H9 (cell line): ENCODE measurements around the gene TARBP1. TPM values are rescaled to one million over a fixed set of nuclear protein-coding genes. Genes with fewer than 3 reads are reported as not detected.

Experiments
- DNase-seq: peaks from one replicate; pipeline ENCODE4 v3.0.0-alpha.2; 2017
- H2AFZ ChIP-seq: one replicate; pipeline ENCODE4 v1.6.1; 2013; ENCODE audit warnings: mild to moderate bottlenecking, low read length, control low read depth, moderate library complexity
- H2AK5ac ChIP-seq: 2 replicates; pipeline ENCODE4 v1.6.1; 2013; ENCODE audit warnings: low read length, control low read depth, mixed read lengths; ENCODE audit not compliant: insufficient read length
- H2BK120ac ChIP-seq: one replicate; pipeline ENCODE4 v1.6.1; 2013; ENCODE audit warnings: low read depth, mild to moderate bottlenecking, low read length, control low read depth, inconsistent platforms; ENCODE audit not compliant: poor library complexity, severe bottlenecking
- H2BK12ac ChIP-seq: 2 replicates; pipeline ENCODE4 v1.6.1; 2013; ENCODE audit warnings: low read length, control low read depth, mixed read lengths, low read depth; ENCODE audit not compliant: insufficient read length
- H2BK15ac ChIP-seq: 2 replicates; pipeline ENCODE4 v1.6.1; 2013; ENCODE audit warnings: low read depth, low read length, control low read depth
- H2BK20ac ChIP-seq: one replicate; pipeline ENCODE4 v1.6.1; 2013; ENCODE audit warnings: low read depth, mild to moderate bottlenecking, low read length, control low read depth, inconsistent platforms; ENCODE audit not compliant: poor library complexity, severe bottlenecking
- H2BK5ac ChIP-seq: 2 replicates; pipeline ENCODE4 v1.6.1; 2013; ENCODE audit warnings: low read length, control low read depth, mixed read lengths; ENCODE audit not compliant: insufficient read length
- H3K14ac ChIP-seq: 2 replicates; pipeline ENCODE4 v1.6.1; 2013; ENCODE audit warnings: low read length, control low read depth; ENCODE audit not compliant: insufficient read depth
- H3K18ac ChIP-seq: 2 replicates; pipeline ENCODE4 v1.6.1; 2013; ENCODE audit warnings: low read depth, mild to moderate bottlenecking, mixed read lengths, low read length, control low read depth; ENCODE audit not compliant: insufficient read length
- H3K23ac ChIP-seq: 2 replicates; pipeline ENCODE4 v1.6.1; 2013; ENCODE audit warnings: low read length, control low read depth, mixed read lengths, low read depth; ENCODE audit not compliant: insufficient read length
- H3K23me2 ChIP-seq: 2 replicates; pipeline ENCODE4 v1.6.1; 2013; ENCODE audit warnings: low read depth, mild to moderate bottlenecking, mixed read lengths, low read length, control low read depth; ENCODE audit not compliant: insufficient read length, poor library complexity, severe bottlenecking
- H3K27ac ChIP-seq: 2 replicates; pipeline ENCODE4 v1.5.1; 2013; ENCODE audit warnings: low read length, control low read depth, mixed read lengths, low read depth; ENCODE audit not compliant: insufficient read length
- H3K27me3 ChIP-seq: 2 replicates; pipeline ENCODE4 v1.6.1; 2013; ENCODE audit warnings: low read length, control low read depth, inconsistent platforms; ENCODE audit not compliant: insufficient read depth
- H3K4ac ChIP-seq: 2 replicates; pipeline ENCODE4 v1.6.1; 2013; ENCODE audit warnings: low read depth, mild to moderate bottlenecking, control low read depth, inconsistent platforms, low read length, moderate library complexity
- H3K4me1 ChIP-seq: 2 replicates; pipeline ENCODE4 v1.6.1; 2013; ENCODE audit warnings: low read length, control low read depth, inconsistent platforms; ENCODE audit not compliant: insufficient read depth
- H3K4me2 ChIP-seq: 2 replicates; pipeline ENCODE4 v1.6.1; 2013; ENCODE audit warnings: low read length, control low read depth, mixed read lengths; ENCODE audit not compliant: insufficient read length, insufficient read depth
- H3K56ac ChIP-seq: 2 replicates; pipeline ENCODE4 v1.6.1; 2013; ENCODE audit warnings: low read depth, mild to moderate bottlenecking, mixed read lengths, low read length, control low read depth; ENCODE audit not compliant: insufficient read length
- H3K79me1 ChIP-seq: 2 replicates; pipeline ENCODE4 v1.6.1; 2013; ENCODE audit warnings: low read depth, mild to moderate bottlenecking, moderate library complexity, low read length, control low read depth, inconsistent platforms; ENCODE audit not compliant: insufficient read depth, poor library complexity, severe bottlenecking
- H3K79me2 ChIP-seq: 2 replicates; pipeline ENCODE4 v1.6.1; 2013; ENCODE audit warnings: low read length, control low read depth, inconsistent platforms; ENCODE audit not compliant: insufficient read depth
- H3K9ac ChIP-seq: 2 replicates; pipeline ENCODE4 v1.6.1; 2013; ENCODE audit warnings: low read length, control low read depth, mixed read lengths; ENCODE audit not compliant: insufficient read length; ENCODE audit errors: extremely low read depth
- H3K9me3 ChIP-seq: one replicate; pipeline ENCODE4 v1.6.1; 2013; ENCODE audit warnings: low read depth, low read length, inconsistent platforms; ENCODE audit not compliant: control insufficient read depth
- H3T11ph ChIP-seq: one replicate; pipeline ENCODE4 v1.6.1; 2013; ENCODE audit warnings: mild to moderate bottlenecking, low read length, control low read depth, inconsistent platforms
- H4K20me1 ChIP-seq: one replicate; pipeline ENCODE4 v1.6.1; 2013; ENCODE audit not compliant: control insufficient read depth, insufficient read length, insufficient read depth
- H4K5ac ChIP-seq: 2 replicates; pipeline ENCODE4 v1.6.1; 2013; ENCODE audit warnings: low read depth, mild to moderate bottlenecking, mixed read lengths, low read length, control low read depth; ENCODE audit not compliant: insufficient read length
- H4K8ac ChIP-seq: replicated peaks from 2 replicates; pipeline ENCODE4 v1.6.1; 2013; ENCODE audit warnings: low read length, control low read depth, mixed read lengths, low read depth; ENCODE audit not compliant: insufficient read length
- H4K91ac ChIP-seq: 2 replicates; pipeline ENCODE4 v1.6.1; 2013; ENCODE audit warnings: low read depth, mild to moderate bottlenecking, moderate library complexity, mixed read lengths, low read length, control low read depth; ENCODE audit not compliant: insufficient read length
- H3K27ac Mint-ChIP-seq, 3 experiments: 2 replicates in 2 of 3; 3 replicates in 1 of 3; pipeline ENCODE4 v1.8.0; 2020 to 2021; ENCODE audit warnings: mixed read lengths in 3 of 3, mild to moderate bottlenecking in 1 of 3, moderate library complexity in 1 of 3
- H3K27me3 Mint-ChIP-seq: 2 replicates; pipeline ENCODE4 v1.8.0; 2021; ENCODE audit warnings: low read depth, mild to moderate bottlenecking, moderate library complexity, mixed read lengths
- H3K36me3 Mint-ChIP-seq, 3 experiments: 2 replicates in 2 of 3; 3 replicates in 1 of 3; pipeline ENCODE4 v1.8.0; 2020 to 2021; ENCODE audit warnings: low read depth in 3 of 3, mixed read lengths in 3 of 3; ENCODE audit not compliant: insufficient read depth in 1 of 3
- H3K4me1 Mint-ChIP-seq, 2 experiments: 2 replicates each; pipeline ENCODE4 v1.8.0; 2020; ENCODE audit warnings: mixed read lengths in 2 of 2
- H3K4me3 Mint-ChIP-seq, 2 experiments: 2 replicates in 1 of 2; 3 replicates in 1 of 2; pipeline ENCODE4 v1.8.0; 2020 to 2021; ENCODE audit warnings: mild to moderate bottlenecking in 2 of 2, mixed read lengths in 2 of 2, moderate library complexity in 1 of 2
- H3K9me3 Mint-ChIP-seq, 2 experiments: 2 replicates in 1 of 2; 3 replicates in 1 of 2; pipeline ENCODE4 v1.8.0; 2020; ENCODE audit warnings: mild to moderate bottlenecking in 2 of 2, mixed read lengths in 2 of 2, moderate library complexity in 1 of 2
- CTCF ChIP-seq: fragments of 200-600 bp; sonication (generic); conservative IDR thresholded peaks from 3 replicates; pipeline ENCODE4 v1.8.0; 2021; ENCODE audit warnings: antibody characterized with exemption, mild to moderate bottlenecking
- WGBS: extraction: QIAGEN DNeasy Blood & Tissue Kit; methylation state at CpG from one replicate; pipeline ENCODE4 v1.1.7; 2013; ENCODE audit warnings: missing lambda C conversion rate, low lambda C conversion rate, mixed read lengths; ENCODE audit not compliant: insufficient read length; ENCODE audit errors: extremely low coverage; 5-methylcytosine and 5-hydroxymethylcytosine counted together
- total RNA-seq: library from RNA; stranded (reverse); gene quantifications from 2 replicates; pipeline ENCODE4 v1.2.1, GENCODE V29; 2021

The TARBP1 gene
- total RNA-seq, 1 experiment from 2014 or later = 20.2 TPM

DNA sequence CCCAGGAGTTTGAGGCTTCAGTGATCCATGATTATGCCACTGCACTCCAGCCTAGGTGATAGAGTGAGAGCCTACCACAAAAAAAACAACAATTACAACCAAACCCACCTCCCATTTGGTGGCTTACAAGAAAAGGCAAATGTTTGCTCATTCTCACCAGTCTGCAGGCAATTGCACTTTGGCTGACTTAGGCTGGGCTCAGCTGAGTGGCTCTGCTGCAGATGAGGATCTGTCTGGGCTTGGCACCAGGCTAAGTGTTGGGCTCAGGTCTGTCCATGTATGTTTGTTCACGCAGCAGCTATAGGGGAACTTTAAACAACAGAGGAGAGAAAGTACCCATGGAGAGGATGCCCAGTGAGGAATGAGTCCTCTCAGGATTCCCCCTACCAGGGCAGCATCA, 133.7 kb downstream of the TARBP1 start:
- TF ChIP-seq CTCF = no peak
- Mint-ChIP-seq H3K9me3 (peaks cover 6 to 9% of the 10 kb centered on the region in 2 experiments; a peak in 4 of 5 replicates), H3K4me1 (no peaks in the 10 kb centered on the region), H3K4me3 (no peak overlapping the region), H3K27me3 (peaks cover 2% of the 10 kb centered on the region), H3K27ac (no peak overlapping the region), H3K36me3 (no peaks in the 10 kb centered on the region; a peak in 2 of 7 replicates)
- H2AFZ ChIP-seq = no peak overlapping the region
- DNase-seq = no peak
- WGBS = no CpG with 5 or more reads among the region's 1 CpG
- H3K79me1 ChIP-seq = no peaks in the 10 kb centered on the region
- H3K79me2 ChIP-seq = no peaks in the 10 kb centered on the region
- no peak overlapping the region for H3K56ac ChIP-seq
- no peak overlapping the region for H3K23ac ChIP-seq
- H3K4ac ChIP-seq = no peak overlapping the region
- no peak overlapping the region for H3K18ac ChIP-seq
- no peak overlapping the region for H2BK20ac ChIP-seq
- no peaks in the 10 kb centered on the region for H4K20me1 ChIP-seq
- H3K4me1 ChIP-seq = no peaks in the 10 kb centered on the region
- H3K4me2 ChIP-seq = no peak overlapping the region
- H4K5ac ChIP-seq = no peak overlapping the region
- no peak overlapping the region for H3K14ac ChIP-seq
- no peak overlapping the region for H3K27ac ChIP-seq
- no peaks in the 10 kb centered on the region for H3K9me3 ChIP-seq
- no peak overlapping the region for H2BK15ac ChIP-seq
- H3K27me3 ChIP-seq = no peaks in the 10 kb centered on the region
- H3T11ph ChIP-seq = no peak overlapping the region
- H3K9ac ChIP-seq = no peak overlapping the region
- no peak overlapping the region for H4K91ac ChIP-seq
- no peaks in the 10 kb centered on the region for H3K23me2 ChIP-seq
- H4K8ac ChIP-seq = no peak overlapping the region
- H2AK5ac ChIP-seq = no peak overlapping the region
- H2BK5ac ChIP-seq = no peak overlapping the region
- no peak overlapping the region for H2BK120ac ChIP-seq
- H2BK12ac ChIP-seq = no peak overlapping the region
